Activated CD4-positive, alpha-beta memory T cell treated with anti-CD3 and anti-CD28 coated beads, Interleukin-2, amount 10 ng/mL, durations not matched to agents 7 days and 5 days (primary cell): ENCODE measurements around the gene GOLGA3. TPM values are rescaled to one million over a fixed set of nuclear protein-coding genes. Genes with fewer than 3 reads are reported as not detected.
A peak's percentile ranks its signal among the peaks of the same experiment; 100 is the strongest.
"Not testable (repeated sequence)": the region's sequence is repeated elsewhere in the genome, so short reads cannot be mapped to it uniquely, and the experiment has no call there.

Experiments
- CTCF ChIA-PET: fragments of 350-600 bp; sonication (Branson Sonifier 250); formaldehyde crosslinking; loops from one replicate; lab custom pipeline; 2021; ENCODE audit warnings: antibody characterized with exemption, inconsistent platforms; lab: Charles Lee
- POLR2A ChIA-PET: fragments of 350-600 bp; sonication (Branson Sonifier 250); formaldehyde crosslinking; loops from one replicate; lab custom pipeline; 2021; ENCODE audit warnings: antibody characterized with exemption; lab: Charles Lee
- DNase-seq: peaks from one replicate; pipeline ENCODE4 v3.0.0-alpha.2; 2020
- H3K27ac Mint-ChIP-seq: one replicate; pipeline ENCODE4 v1.8.0; 2021; ENCODE audit warnings: mild to moderate bottlenecking, mixed read lengths
- H3K27me3 Mint-ChIP-seq: one replicate; pipeline ENCODE4 v1.8.0; 2021; ENCODE audit warnings: mixed read lengths
- H3K36me3 Mint-ChIP-seq: one replicate; pipeline ENCODE4 v1.8.0; 2021; ENCODE audit warnings: low read depth, mixed read lengths
- H3K4me1 Mint-ChIP-seq: one replicate; pipeline ENCODE4 v1.8.0; 2021; ENCODE audit warnings: mixed read lengths
- H3K4me3 Mint-ChIP-seq: one replicate; pipeline ENCODE4 v1.8.0; 2021; ENCODE audit warnings: mild to moderate bottlenecking, mixed read lengths
- H3K9me3 Mint-ChIP-seq: one replicate; pipeline ENCODE4 v1.8.0; 2021; ENCODE audit warnings: mixed read lengths
- total RNA-seq, 2 experiments: library from RNA; stranded (reverse); gene quantifications; one replicate each; pipeline ENCODE4 v1.2.3, GENCODE V29; 2021

The GOLGA3 gene
- total RNA-seq, 2 experiments from 2014 or later, result 46.2 to 46.5 TPM

DNA sequence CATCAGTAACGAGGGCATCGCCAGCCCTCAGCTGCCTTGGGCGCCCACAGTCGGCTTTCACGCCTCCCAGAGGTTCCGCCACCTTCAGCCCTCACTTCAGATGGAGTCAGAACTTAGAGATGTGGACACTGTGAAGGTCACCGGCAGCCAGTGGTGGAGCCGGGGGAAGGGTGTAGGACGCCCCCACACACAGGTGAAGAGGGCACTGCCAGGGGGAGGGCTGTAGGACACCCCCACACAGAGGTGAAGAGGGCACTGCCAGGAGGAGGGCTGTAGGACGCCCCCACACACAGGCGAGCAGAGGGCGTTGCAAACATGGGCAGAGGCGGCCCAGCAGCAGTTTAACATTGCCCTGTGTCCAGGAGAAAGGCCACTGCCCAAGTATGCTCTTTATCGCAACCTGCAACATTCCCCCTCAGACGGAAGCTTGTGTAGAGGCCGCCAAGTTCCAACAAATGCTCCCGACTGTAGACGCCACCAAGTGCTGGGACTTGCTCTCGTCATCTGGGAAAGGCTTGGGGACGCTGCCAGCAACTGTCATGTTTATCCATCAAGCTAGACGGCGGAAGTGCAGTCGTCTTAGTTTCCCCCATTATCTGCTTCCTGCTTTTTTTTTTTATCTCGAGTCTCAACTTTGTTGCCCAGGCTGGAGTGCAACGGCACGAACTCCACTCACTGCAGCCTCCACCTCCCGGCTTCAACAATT lies 62.1 kb downstream of the GOLGA3 start:
- CTCF ChIA-PET, result no interaction called here
- no peaks in the 10 kb centered on the region for H3K27me3 Mint-ChIP-seq
- POLR2A ChIA-PET, result no interaction called here
- DNase-seq, result no peak
- H3K4me1 Mint-ChIP-seq, result peaks cover 28% of the 10 kb centered on the region
- peaks cover 11% of the 10 kb centered on the region for H3K36me3 Mint-ChIP-seq
- H3K9me3 Mint-ChIP-seq, result no peaks in the 10 kb centered on the region
- H3K27ac Mint-ChIP-seq, result no peak overlapping the region
- no peak overlapping the region for H3K4me3 Mint-ChIP-seq

DNA sequence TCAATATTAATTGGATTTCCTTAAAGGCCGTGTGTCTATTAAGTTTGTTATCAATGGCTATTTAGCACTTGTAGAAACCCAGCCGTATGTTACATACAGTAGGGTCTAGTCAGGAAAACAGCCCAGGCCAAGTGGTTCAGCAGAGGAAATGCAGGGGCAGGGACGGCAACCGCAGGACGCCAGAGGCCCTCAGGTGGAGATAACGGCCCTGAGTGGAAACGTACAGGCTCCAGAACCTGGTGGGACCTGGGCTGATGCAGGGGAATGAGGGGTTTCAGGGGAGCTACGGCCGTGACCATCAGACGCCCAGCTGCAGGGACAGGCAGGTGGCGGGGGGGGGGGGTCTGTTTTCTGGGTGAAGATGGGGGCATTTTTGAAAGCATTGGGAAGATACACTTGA lies 63.3 kb downstream of the GOLGA3 start:
- ChIA-PET CTCF (no interaction called here), POLR2A (interaction anchor here (0.7 to 1.4 kb wide), 2 partner anchors 35 to 79 kb away, joined by 3 to 4 read pairs; partner anchors contain the start of gene POLE)
- Mint-ChIP-seq H3K4me3 (no peak overlapping the region), H3K27ac (no peak overlapping the region), H3K9me3 (no peaks in the 10 kb centered on the region), H3K36me3 (peaks cover 17% of the 10 kb centered on the region), H3K27me3 (no peaks in the 10 kb centered on the region), H3K4me1 (peaks cover 30% of the 10 kb centered on the region)
- DNase-seq, result no peak

DNA sequence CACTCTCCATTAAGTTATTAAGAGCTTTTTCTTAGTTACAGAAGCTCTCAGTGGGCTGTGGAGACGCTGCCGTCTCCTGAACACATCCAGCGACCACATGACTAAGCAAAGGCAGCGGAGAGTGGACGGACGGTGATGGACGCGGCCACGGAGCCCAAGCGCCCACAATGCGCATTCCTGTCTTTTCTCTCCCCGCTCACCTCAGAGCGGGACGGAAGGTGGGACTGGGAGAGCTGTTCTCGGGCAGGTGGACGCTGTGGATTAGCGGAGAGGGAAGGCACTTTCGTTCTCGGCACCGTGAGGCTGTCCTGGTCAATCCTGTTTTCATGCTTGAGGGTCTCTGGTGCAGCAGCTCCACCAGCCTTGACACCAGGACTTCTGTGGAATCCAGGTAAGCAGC lies 64.4 kb downstream of the GOLGA3 start:
- no peak overlapping the region for H3K4me3 Mint-ChIP-seq
- no peak overlapping the region for H3K27ac Mint-ChIP-seq
- H3K36me3 Mint-ChIP-seq, result peaks cover 19% of the 10 kb centered on the region
- ChIA-PET CTCF (no interaction called here), POLR2A (interaction anchor here (1.4 kb wide), 1 partner anchor 78 kb away, joined by 4 read pairs; the partner anchor contains the start of gene POLE)
- no peaks in the 10 kb centered on the region for H3K27me3 Mint-ChIP-seq
- H3K9me3 Mint-ChIP-seq, result no peaks in the 10 kb centered on the region
- peaks cover 34% of the 10 kb centered on the region for H3K4me1 Mint-ChIP-seq
- DNase-seq, result no peak

GRCh38 chr12:132761921-132762583 lies 66.6 kb downstream of the GOLGA3 start:
- ChIA-PET POLR2A (interaction anchor here (0.6 to 3.0 kb wide), 11 partner anchors 12 to 440 kb away, joined by 3 to 18 read pairs (median 3); partner anchors contain the start of genes GOLGA3, PGAM5 and ZNF268), CTCF (no interaction called here)
- DNase-seq, result peak; percentile 87
- Mint-ChIP-seq H3K4me1 (peaks cover 30% of the 10 kb centered on the region), H3K27ac (peak overlapping the region; percentile 83), H3K36me3 (peaks cover 21% of the 10 kb centered on the region), H3K27me3 (no peaks in the 10 kb centered on the region), H3K4me3 (peak overlapping the region; percentile 74), H3K9me3 (no peaks in the 10 kb centered on the region)

DNA sequence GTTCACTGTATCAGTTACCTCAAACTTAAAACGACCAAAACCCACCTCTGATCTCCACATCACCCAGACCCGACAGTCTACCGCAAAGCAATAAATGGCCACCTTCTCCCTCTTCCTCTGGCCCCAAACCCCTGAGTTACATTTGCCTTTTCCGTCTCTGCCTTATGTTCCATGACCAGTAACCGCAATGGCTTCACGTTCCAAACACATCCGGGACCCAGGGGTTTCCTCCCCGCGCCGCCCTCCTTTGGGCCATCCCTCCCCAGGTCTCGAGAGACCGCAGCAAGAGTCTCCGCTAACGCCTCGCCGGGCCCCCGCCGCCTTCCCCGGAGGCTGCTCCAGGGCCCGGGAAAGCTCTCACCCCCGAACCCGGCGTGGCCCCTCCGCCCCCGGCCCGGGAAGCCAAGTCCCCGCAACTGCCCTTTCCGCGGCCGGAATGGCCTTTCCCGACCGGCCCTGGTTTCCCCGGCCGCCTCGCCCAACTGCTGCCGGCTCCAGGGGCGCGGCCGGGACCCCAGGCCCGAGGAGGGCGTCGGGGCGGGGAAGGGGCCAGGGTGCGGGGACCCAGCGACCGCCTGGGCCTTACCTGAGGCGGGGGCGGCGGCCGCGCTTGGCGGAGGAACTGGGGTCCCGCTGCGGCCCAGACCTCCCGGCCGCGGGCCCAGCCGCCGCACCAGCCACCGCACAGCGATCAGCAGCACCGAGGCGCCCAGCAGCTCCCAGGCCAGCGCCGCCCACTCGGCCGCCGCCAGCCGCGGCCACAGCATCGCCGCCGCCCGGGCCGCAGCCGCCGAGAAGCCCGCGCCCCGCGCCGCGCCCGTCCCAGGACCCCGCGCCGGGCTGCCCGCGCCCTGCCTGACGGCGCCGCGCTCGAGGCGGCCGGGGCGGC lies 67.4 kb downstream of the GOLGA3 start, which contains the start of gene ANKLE2:
TSS of gene ANKLE2 (minus strand) at position 801 of the 889 bp plus-strand sequence. CDS start at position 767, 34 bp downstream.
- ChIA-PET POLR2A (interaction anchor here (0.6 to 3.0 kb wide), 8 partner anchors 11 to 441 kb away, joined by 3 to 18 read pairs (median 6); partner anchors contain the start of genes GOLGA3 and PGAM5), CTCF (interaction anchor here (0.8 kb wide), 1 partner anchor 143 kb away, joined by 3 read pairs; no protein-coding TSS in a partner anchor)
- Mint-ChIP-seq H3K27ac (peak within 1 kb of the TSS; percentile 93), H3K9me3 (no peaks in the 10 kb centered on the region), H3K27me3 (no peaks in the 10 kb centered on the region), H3K4me1 (peaks cover 32% of the 10 kb centered on the region), H3K36me3 (peaks cover 26% of the 10 kb centered on the region), H3K4me3 (peak within 1 kb of the TSS; percentile 96)
- peak; percentile 84 for DNase-seq

DNA sequence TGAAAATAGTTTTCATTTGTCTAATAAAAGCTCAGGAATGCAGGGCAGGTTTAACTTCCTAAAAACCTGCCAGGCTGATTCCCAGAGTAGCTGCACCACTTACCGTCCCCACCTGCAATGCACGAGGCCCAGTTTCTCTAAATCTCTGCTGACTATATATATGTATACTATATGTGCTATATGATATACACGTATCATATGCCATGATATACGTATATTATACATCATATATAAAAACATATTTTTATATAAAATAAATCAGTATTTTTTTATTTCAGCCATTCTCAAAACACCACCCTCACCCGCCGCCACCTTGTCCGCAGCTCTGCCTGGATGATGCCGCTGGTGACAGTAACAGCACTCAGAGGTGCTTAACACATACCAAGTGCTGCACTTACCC lies 69.3 kb downstream of the GOLGA3 start:
- Mint-ChIP-seq H3K27ac (no peak overlapping the region), H3K4me1 (peaks cover 29% of the 10 kb centered on the region), H3K4me3 (peak overlapping the region; percentile 96), H3K9me3 (no peaks in the 10 kb centered on the region), H3K27me3 (no peaks in the 10 kb centered on the region), H3K36me3 (peaks cover 34% of the 10 kb centered on the region)
- no peak for DNase-seq
- ChIA-PET POLR2A (no interaction called here), CTCF (interaction anchor here (0.7 kb wide), 1 partner anchor 26 kb away, joined by 3 read pairs; no protein-coding TSS in a partner anchor)

GRCh38 chr12:132758825-132759224 lies 69.8 kb downstream of the GOLGA3 start:
- H3K9me3 Mint-ChIP-seq, H3K27me3 Mint-ChIP-seq, H3K27ac Mint-ChIP-seq, DNase-seq, POLR2A ChIA-PET, H3K4me3 Mint-ChIP-seq, CTCF ChIA-PET: not testable (repeated sequence)
- H3K36me3 Mint-ChIP-seq, result peaks cover 37% of the 10 kb centered on the region
- H3K4me1 Mint-ChIP-seq, result peaks cover 32% of the 10 kb centered on the region

GRCh38 chr12:132754160-132754932 lies 74.3 kb downstream of the GOLGA3 start:
- no peak for DNase-seq
- peaks cover 14% of the 10 kb centered on the region for H3K4me1 Mint-ChIP-seq
- ChIA-PET CTCF (no interaction called here), POLR2A (interaction anchor here (1.2 kb wide), 1 partner anchor 14 kb away, joined by 4 read pairs; no protein-coding TSS in a partner anchor)
- H3K36me3 Mint-ChIP-seq, result peaks cover 56% of the 10 kb centered on the region
- no peak overlapping the region for H3K4me3 Mint-ChIP-seq
- H3K27me3 Mint-ChIP-seq, result no peaks in the 10 kb centered on the region
- no peak overlapping the region for H3K27ac Mint-ChIP-seq
- no peaks in the 10 kb centered on the region for H3K9me3 Mint-ChIP-seq

- H3K27ac Mint-ChIP-seq, H3K27me3 Mint-ChIP-seq, DNase-seq, H3K4me3 Mint-ChIP-seq, H3K9me3 Mint-ChIP-seq, CTCF ChIA-PET: not testable (repeated sequence)
- peaks cover 11% of the 10 kb centered on the region for H3K4me1 Mint-ChIP-seq
- POLR2A ChIA-PET, result interaction anchor here (1.2 kb wide), 1 partner anchor 15 kb away, joined by 4 read pairs; no protein-coding TSS in a partner anchor
- H3K36me3 Mint-ChIP-seq, result peaks cover 59% of the 10 kb centered on the region
These were observed 75.0 kb downstream of the GOLGA3 start for GRCh38 chr12:132753670-132754069.

GRCh38 chr12:132748319-132748718 lies 80.3 kb downstream of the GOLGA3 start:
- ChIA-PET POLR2A (no interaction called here), CTCF (no interaction called here)
- Mint-ChIP-seq H3K4me1 (peaks cover 6% of the 10 kb centered on the region), H3K4me3 (no peak overlapping the region), H3K27me3 (no peaks in the 10 kb centered on the region), H3K27ac (no peak overlapping the region), H3K9me3 (no peaks in the 10 kb centered on the region), H3K36me3 (peaks cover 84% of the 10 kb centered on the region)
- DNase-seq, result no peak

- no peak overlapping the region for H3K27ac Mint-ChIP-seq
- peaks cover 85% of the 10 kb centered on the region for H3K36me3 Mint-ChIP-seq
- peaks cover 8% of the 10 kb centered on the region for H3K4me1 Mint-ChIP-seq
- POLR2A ChIA-PET, result no interaction called here
- no peaks in the 10 kb centered on the region for H3K9me3 Mint-ChIP-seq
- H3K27me3 Mint-ChIP-seq, result no peaks in the 10 kb centered on the region
- CTCF ChIA-PET, result no interaction called here
- H3K4me3 Mint-ChIP-seq, result no peak overlapping the region
- no peak for DNase-seq
These were observed 80.8 kb downstream of the GOLGA3 start for GRCh38 chr12:132747896-132748295.

- H3K4me1 Mint-ChIP-seq, result peaks cover 12% of the 10 kb centered on the region
- no peaks in the 10 kb centered on the region for H3K9me3 Mint-ChIP-seq
- peaks cover 86% of the 10 kb centered on the region for H3K36me3 Mint-ChIP-seq
- ChIA-PET POLR2A (interaction anchor here (1.4 kb wide), 1 partner anchor 13 kb away, joined by 4 read pairs; the partner anchor contains the start of gene ANKLE2), CTCF (no interaction called here)
- H3K4me3 Mint-ChIP-seq, result no peak overlapping the region
- DNase-seq, result no peak
- no peaks in the 10 kb centered on the region for H3K27me3 Mint-ChIP-seq
- H3K27ac Mint-ChIP-seq, result no peak overlapping the region
These were observed 81.3 kb downstream of the GOLGA3 start for GRCh38 chr12:132747395-132747794.
